Measurements from ENCODE around the gene RALB. TPM values are rescaled to one million over a fixed set of nuclear protein-coding genes. Genes with fewer than 3 reads are reported as not detected.
"Not testable (repeated sequence)": the region's sequence is repeated elsewhere in the genome, so short reads cannot be mapped to it uniquely, and the experiment has no call there.

Gene RALB
- total RNA-seq, 4 donors from 2014 or later = 41.5 to 59.1 (median 54.4) TPM

GRCh38 chr2:120231974-120232635 is 20.5 kb upstream of the RALB start:
- Histone ChIP-seq H3K36me3 (no peaks in the 10 kb centered on the region), H3K9me3 (no peaks in the 10 kb centered on the region), H3K4me1 (peaks cover 0 to 24% (median 18%) of the 10 kb centered on the region in 4 donors), H3K27ac (replicated peaks in 1 of 4) (peak overlapping the region; percentile 21 to 67 (median 51)), H3K4me3 (peak overlapping the region; percentile 46 to 58 (median 46)), H3K27me3 (no peaks in the 10 kb centered on the region)
- no peak for DNase-seq (ENCODE audit: extremely low spot score)
- intact Hi-C loops (cut with DNase I) = no loop called here
- WGBS = 48% methylated on average over 13 of the region's 15 CpGs
- no peak for TF ChIP-seq EP300 (IDR thresholded peaks at IDR 0.05)
- TF ChIP-seq POLR2A (IDR thresholded peaks at IDR 0.05; ENCODE audit: low read depth) = no peak
- no peak for TF ChIP-seq POLR2AphosphoS5 (IDR thresholded peaks at IDR 0.05)
- TF ChIP-seq CTCF (IDR thresholded peaks at IDR 0.05) = no peak

- Histone ChIP-seq H3K4me1 (peaks cover 3 to 24% (median 18%) of the 10 kb centered on the region in 4 donors), H3K4me3 (no peak overlapping the region), H3K27ac (replicated peaks in 1 of 4) (no peak overlapping the region), H3K9me3 (no peaks in the 10 kb centered on the region), H3K27me3 (no peaks in the 10 kb centered on the region), H3K36me3 (no peaks in the 10 kb centered on the region)
- no peak for DNase-seq (ENCODE audit: extremely low spot score)
- intact Hi-C loops (cut with DNase I) = no loop called here
- 91% methylated on average over 5 of the region's 5 CpGs for WGBS
- no peak for TF ChIP-seq EP300 (IDR thresholded peaks at IDR 0.05)
Measured at GRCh38 chr2:120233292-120233691, 19.4 kb upstream of the RALB start.

- H3K9me3 ChIP-seq; H3K27ac ChIP-seq (replicated peaks in 1 of 4); DNase-seq (ENCODE audit: extremely low spot score); intact Hi-C loops (cut with DNase I); H3K4me3 ChIP-seq; H3K36me3 ChIP-seq; H3K27me3 ChIP-seq: not testable (repeated sequence)
- peaks cover 14 to 33% (median 24%) of the 10 kb centered on the region in 4 donors for H3K4me1 ChIP-seq
- 89% methylated on average over 2 of the region's 2 CpGs for WGBS
Measured at GRCh38 chr2:120235158-120235557, 17.5 kb upstream of the RALB start.

- H3K4me3 ChIP-seq = no peak overlapping the region
- WGBS = 90% methylated on average over 6 of the region's 6 CpGs
- no peaks in the 10 kb centered on the region for H3K27me3 ChIP-seq
- DNase-seq (ENCODE audit: extremely low spot score) = no peak
- peaks cover 18 to 38% (median 28%) of the 10 kb centered on the region in 4 donors for H3K4me1 ChIP-seq
- no peak for TF ChIP-seq POLR2AphosphoS5 (IDR thresholded peaks at IDR 0.05)
- TF ChIP-seq POLR2A (IDR thresholded peaks at IDR 0.05; ENCODE audit: low read depth) = no peak
- TF ChIP-seq EP300 (IDR thresholded peaks at IDR 0.05) = no peak
- no peak for TF ChIP-seq CTCF (IDR thresholded peaks at IDR 0.05)
- intact Hi-C loops (cut with DNase I) = no loop called here
- H3K36me3 ChIP-seq = no peaks in the 10 kb centered on the region
- H3K9me3 ChIP-seq = no peaks in the 10 kb centered on the region
- no peak overlapping the region for H3K27ac ChIP-seq (replicated peaks in 1 of 4)
Measured at GRCh38 chr2:120235681-120236080, 17.0 kb upstream of the RALB start.

GRCh38 chr2:120236316-120236715 is 16.3 kb upstream of the RALB start:
- peaks cover 22 to 35% (median 28%) of the 10 kb centered on the region in 4 donors for H3K4me1 ChIP-seq
- no peak for DNase-seq (ENCODE audit: extremely low spot score)
- WGBS = 87% methylated on average over 10 of the region's 10 CpGs
- no peak for TF ChIP-seq CTCF (IDR thresholded peaks at IDR 0.05)
- no peak for TF ChIP-seq EP300 (IDR thresholded peaks at IDR 0.05)
- no peak for TF ChIP-seq POLR2A (IDR thresholded peaks at IDR 0.05; ENCODE audit: low read depth)
- TF ChIP-seq POLR2AphosphoS5 (IDR thresholded peaks at IDR 0.05) = no peak
- H3K27me3 ChIP-seq = no peaks in the 10 kb centered on the region
- intact Hi-C loops (cut with DNase I) = no loop called here
- H3K4me3 ChIP-seq = no peak overlapping the region
- no peaks in the 10 kb centered on the region for H3K36me3 ChIP-seq
- H3K27ac ChIP-seq (replicated peaks in 1 of 4) = no peak overlapping the region
- H3K9me3 ChIP-seq = no peaks in the 10 kb centered on the region

GRCh38 chr2:120236791-120237190 is 15.9 kb upstream of the RALB start:
- intact Hi-C loops (cut with DNase I) = no loop called here
- Histone ChIP-seq H3K9me3 (no peaks in the 10 kb centered on the region), H3K4me3 (no peak overlapping the region), H3K4me1 (peaks cover 22 to 32% (median 27%) of the 10 kb centered on the region in 4 donors), H3K27ac (replicated peaks in 1 of 4) (no peak overlapping the region), H3K27me3 (no peaks in the 10 kb centered on the region), H3K36me3 (no peaks in the 10 kb centered on the region)
- 79% methylated on average over 3 of the region's 5 CpGs for WGBS
- no peak for TF ChIP-seq CTCF (IDR thresholded peaks at IDR 0.05)
- DNase-seq (ENCODE audit: extremely low spot score) = no peak

All from esophagus muscularis mucosa (tissue), 4 donors.